Small intestine (tissue), 7 donors: Measurements from ENCODE around the gene TNFRSF18. TPM values are rescaled to one million over a fixed set of nuclear protein-coding genes. Genes with fewer than 3 reads are reported as not detected.

ENCODE experiments used
- DNase-seq, 2 donors: peaks; one replicate each; pipeline versions ENCODE4 v3.0.0 to v3.0.0-alpha.2; 2013
- FAIRE-seq: peaks from 2 replicates; lab custom pipeline; 2012; peaks lifted over from hg19 to GRCh38; lab: Jason Lieb, UNC
- H3K27ac ChIP-seq, 3 donors: one replicate each; pipeline ENCODE4 v1.5.1; 2013; ENCODE audit warnings: low read length in 2 of 3, mild to moderate bottlenecking in 2 of 3, control low read depth in 1 of 3, inconsistent platforms in 1 of 3, low read depth in 1 of 3, moderate library complexity in 1 of 3
- H3K27me3 ChIP-seq, 3 donors: one replicate each; pipeline ENCODE4 v1.6.1; 2013; ENCODE audit warnings: low read length in 3 of 3, inconsistent platforms in 1 of 3; ENCODE audit not compliant: control insufficient read depth in 3 of 3, insufficient read depth in 3 of 3
- H3K36me3 ChIP-seq, 3 donors: one replicate each; pipeline ENCODE4 v1.6.1; 2013; ENCODE audit warnings: low read length in 3 of 3, inconsistent platforms in 1 of 3, low read depth in 1 of 3, mild to moderate bottlenecking in 1 of 3, moderate library complexity in 1 of 3; ENCODE audit not compliant: control insufficient read depth in 3 of 3, insufficient read depth in 2 of 3
- H3K4me1 ChIP-seq, 3 donors: one replicate each; pipeline ENCODE4 v1.6.1; 2013; ENCODE audit warnings: low read length in 2 of 3, inconsistent platforms in 1 of 3, low read depth in 1 of 3, mild to moderate bottlenecking in 1 of 3, moderate library complexity in 1 of 3; ENCODE audit not compliant: control insufficient read depth in 3 of 3, insufficient read depth in 2 of 3
- H3K4me3 ChIP-seq, 3 donors: one replicate each; pipeline ENCODE4 v1.5.1; 2013; ENCODE audit warnings: low read length in 3 of 3, control low read depth in 1 of 3, inconsistent platforms in 1 of 3, low read depth in 1 of 3, mild to moderate bottlenecking in 1 of 3, moderate library complexity in 1 of 3
- H3K9me3 ChIP-seq, 2 donors: one replicate each; pipeline ENCODE4 v1.6.1; 2013; ENCODE audit warnings: low read depth in 1 of 2, low read length in 1 of 2; ENCODE audit not compliant: control insufficient read depth in 2 of 2, insufficient read depth in 1 of 2
- WGBS, 3 donors: extraction: QIAGEN DNeasy Blood & Tissue Kit; methylation state at CpG; one replicate each; pipeline ENCODE4 v1.1.7; 2013; 5-methylcytosine and 5-hydroxymethylcytosine counted together
- polyA plus RNA-seq, 4 donors: library from polyadenylated mRNA; stranded (reverse) in 3 of 4; unstranded in 1 of 4; fragments of 200-250 nt in 3 of 4; fragments of 120-200 nt in 1 of 4; gene quantifications; one replicate each; pipeline versions ENCODE4 v1.2.1 to v1.2.3, GENCODE V29; 2013
- donor health status: healthy with polysubstance abuse.
- donor health status: control.
- donor health status: control.
- donor health status: Bipolar disorder and iron deficiency.
- donor health status: healthy.

Gene TNFRSF18
- polyA plus RNA-seq, 4 donors = 0.47 to 5.9 (median 1.8) TPM; not detected in 1

GRCh38 chr1:1181938-1182410 lies 24.4 kb downstream of the TNFRSF18 start:
- H3K27ac ChIP-seq = no peak overlapping the region
- H3K4me1 ChIP-seq = no peaks in the 10 kb centered on the region
- H3K4me3 ChIP-seq = no peak overlapping the region
- H3K9me3 ChIP-seq = no peaks in the 10 kb centered on the region
- FAIRE-seq = no peak
- peaks cover 0 to 6% (median 0%) of the 10 kb centered on the region in 3 donors for H3K36me3 ChIP-seq
- 74% methylated on average over 20 to 21 of the region's 21 CpGs for WGBS, 3 donors
- DNase-seq = no peak
- H3K27me3 ChIP-seq = peaks cover 0 to 6% (median 3%) of the 10 kb centered on the region in 3 donors

- Histone ChIP-seq H3K36me3 (peaks cover 0 to 6% (median 0%) of the 10 kb centered on the region in 3 donors), H3K27ac (no peak overlapping the region), H3K9me3 (no peaks in the 10 kb centered on the region), H3K4me1 (no peaks in the 10 kb centered on the region), H3K27me3 (peaks cover 0 to 8% (median 3%) of the 10 kb centered on the region in 3 donors), H3K4me3 (no peak overlapping the region)
- WGBS, 3 donors = 86 to 89% (median 89%) methylated on average over 25 to 26 of the region's 26 CpGs
- FAIRE-seq (no peak), DNase-seq (no peak)
These were observed 25.1 kb downstream of the TNFRSF18 start for GRCh38 chr1:1181129-1181937.

- no peak for DNase-seq
- no peaks in the 10 kb centered on the region for H3K4me1 ChIP-seq
- 81 to 93% (median 84%) methylated on average over 45 to 51 of the region's 51 CpGs for WGBS, 3 donors
- no peak overlapping the region for H3K27ac ChIP-seq
- peaks cover 0 to 8% (median 3%) of the 10 kb centered on the region in 3 donors for H3K27me3 ChIP-seq
- FAIRE-seq = no peak
- peaks cover 0 to 9% (median 0%) of the 10 kb centered on the region in 3 donors for H3K36me3 ChIP-seq
- H3K9me3 ChIP-seq = no peaks in the 10 kb centered on the region
- H3K4me3 ChIP-seq = no peak overlapping the region
These were observed 26.2 kb downstream of the TNFRSF18 start for GRCh38 chr1:1179983-1180861.

- H3K4me3 ChIP-seq = no peak overlapping the region
- no peaks in the 10 kb centered on the region for H3K4me1 ChIP-seq
- FAIRE-seq (no peak), DNase-seq (no peak)
- H3K27me3 ChIP-seq = peaks cover 0 to 8% (median 3%) of the 10 kb centered on the region in 3 donors
- 83 to 96% (median 84%) methylated on average over 20 to 25 of the region's 25 CpGs for WGBS, 3 donors
- H3K36me3 ChIP-seq = peaks cover 0 to 11% (median 0%) of the 10 kb centered on the region in 3 donors
- H3K27ac ChIP-seq = no peak overlapping the region
- H3K9me3 ChIP-seq = no peaks in the 10 kb centered on the region
These were observed 26.9 kb downstream of the TNFRSF18 start for GRCh38 chr1:1179346-1179982.

- Histone ChIP-seq H3K36me3 (peaks cover 0 to 16% (median 0%) of the 10 kb centered on the region in 3 donors), H3K27me3 (peaks cover 0 to 8% (median 6%) of the 10 kb centered on the region in 3 donors), H3K27ac (no peak overlapping the region), H3K9me3 (no peaks in the 10 kb centered on the region), H3K4me3 (no peak overlapping the region), H3K4me1 (no peaks in the 10 kb centered on the region)
- no peak for FAIRE-seq
- WGBS, 3 donors = 91 to 95% (median 95%) methylated on average over 25 to 32 of the region's 32 CpGs
- no peak for DNase-seq
These were observed 27.5 kb downstream of the TNFRSF18 start for GRCh38 chr1:1178794-1179331.

- H3K27ac ChIP-seq = no peak overlapping the region
- FAIRE-seq (no peak), DNase-seq (no peak)
- no peaks in the 10 kb centered on the region for H3K9me3 ChIP-seq
- H3K36me3 ChIP-seq = peaks cover 0 to 19% (median 0%) of the 10 kb centered on the region in 3 donors
- H3K4me1 ChIP-seq = peaks cover 0 to 6% (median 0%) of the 10 kb centered on the region in 3 donors
- H3K4me3 ChIP-seq = no peak overlapping the region
- peaks cover 0 to 17% (median 11%) of the 10 kb centered on the region in 3 donors for H3K27me3 ChIP-seq
- WGBS, 3 donors = 83 to 87% (median 85%) methylated on average over 21 of the region's 21 CpGs
These were observed 28.8 kb downstream of the TNFRSF18 start for GRCh38 chr1:1177452-1178206.

- H3K27ac ChIP-seq = no peak overlapping the region
- peaks cover 0 to 17% (median 11%) of the 10 kb centered on the region in 3 donors for H3K27me3 ChIP-seq
- H3K4me3 ChIP-seq = no peak overlapping the region
- WGBS, 3 donors = 78 to 84% (median 84%) methylated on average over 7 of the region's 7 CpGs
- no peak for DNase-seq
- H3K9me3 ChIP-seq = no peaks in the 10 kb centered on the region
- H3K4me1 ChIP-seq = peaks cover 0 to 6% (median 0%) of the 10 kb centered on the region in 3 donors
- no peak for FAIRE-seq
- peaks cover 0 to 19% (median 0%) of the 10 kb centered on the region in 3 donors for H3K36me3 ChIP-seq
These were observed 29.5 kb downstream of the TNFRSF18 start for GRCh38 chr1:1176931-1177330.
